Heart left ventricle (tissue), 16 donors: ENCODE results near the gene PACS2. TPM values are rescaled to one million over a fixed set of nuclear protein-coding genes. Genes with fewer than 3 reads are reported as not detected.

Experiments used
- ATAC-seq, 4 donors: fragments of 200-7000 bp; cut with Tn5 transposase; one replicate each; pipeline ENCODE4 v1.9.1; 2020 to 2022; ENCODE audit warnings: moderate library complexity in 4 of 4, mild to moderate bottlenecking in 3 of 4, moderate number of reproducible peaks in 1 of 4
- DNase-seq, 5 donors: peaks; one replicate each; pipeline ENCODE4 v3.0.0-alpha.2; 2020
- H3K27ac ChIP-seq, 12 donors: fragments of 200-600 bp; sonication (generic) in 4 of 12; one replicate each; pipeline versions ENCODE4 v1.5.0 to v1.8.0; 2016 to 2022; ENCODE audit warnings: mild to moderate bottlenecking in 2 of 12
- H3K27me3 ChIP-seq, 9 donors: fragments of 200-600 bp; sonication (generic) in 2 of 9; one replicate each; pipeline versions ENCODE4 v1.5.1 to v1.8.0; 2016 to 2022; ENCODE audit warnings: mild to moderate bottlenecking in 3 of 9
- H3K36me3 ChIP-seq, 9 donors: fragments of 200-600 bp; sonication (generic) in 2 of 9; one replicate each; pipeline versions ENCODE4 v1.5.0 to v1.8.0; 2018 to 2022; ENCODE audit warnings: mild to moderate bottlenecking in 2 of 9
- H3K4me1 ChIP-seq, 12 donors: fragments of 200-600 bp; sonication (generic) in 4 of 12; one replicate each; pipeline versions ENCODE4 v1.5.0 to v1.8.0; 2016 to 2022; ENCODE audit warnings: mild to moderate bottlenecking in 3 of 12
- H3K4me3 ChIP-seq, 12 donors: fragments of 200-600 bp; sonication (generic) in 4 of 12; one replicate each; pipeline versions ENCODE4 v1.5.0 to v1.8.0; 2017 to 2022; ENCODE audit warnings: mild to moderate bottlenecking in 9 of 12, moderate library complexity in 4 of 12
- H3K9me3 ChIP-seq, 12 donors: fragments of 200-600 bp; sonication (generic) in 4 of 12; one replicate each; pipeline versions ENCODE4 v1.5.0 to v1.8.0; 2016 to 2022; ENCODE audit warnings: mild to moderate bottlenecking in 1 of 12
- POLR2A ChIP-seq, 2 donors: fragments of 450-650 bp; IDR thresholded peaks; one replicate each; pipeline ENCODE4 v1.6.1; 2017; ENCODE audit warnings: antibody characterized with exemption in 2 of 2, mild to moderate bottlenecking in 2 of 2, moderate library complexity in 2 of 2
- WGBS, 4 donors: extraction: QIAGEN DNeasy Blood & Tissue Kit in 2 of 4; methylation state at CpG; one replicate each; pipeline versions ENCODE4 v1.1.5 to v1.1.7; 2013 to 2018; 5-methylcytosine and 5-hydroxymethylcytosine counted together
- intact Hi-C, 10 donors: fragments of 100-400 bp; cut with DNase I; formaldehyde crosslinking; loops; one replicate each; pipeline versions ENCODE4 v1.11.1 to v1.14.2; 2022
- polyA plus RNA-seq, 2 donors: library from polyadenylated mRNA; stranded (reverse); fragments of 200-250 nt; gene quantifications; one replicate each; pipeline ENCODE4 v1.2.3, GENCODE V29; 2013
- total RNA-seq, 9 donors: library from RNA; depleted of rRNA in 2 of 9; stranded (reverse); fragments of >200 nt in 2 of 9; fragmentation: NEBNext Ultra II Directional in 3 of 9; extraction: Animal tissue kit (Norgen Biotek cat#: 25700) in 3 of 9; gene quantifications; one replicate each; pipeline versions ENCODE4 v1.1.0 to v1.2.4, GENCODE V29; 2016 to 2023
- TF ChIP-seq, protein P1 (sequence below), 12 donors: fragments of 200-600 bp; sonication (generic) in 4 of 12; IDR thresholded peaks; one replicate each; pipeline versions ENCODE4 v1.5.0 to v1.8.0; 2018 to 2022; ENCODE audit warnings: antibody characterized with exemption in 12 of 12, mild to moderate bottlenecking in 5 of 12
- donor health status: ischemic (EF 13 %, LVEDD 7.1; RV severe dilation, severe dysfunction).
- donor health status: healthy with polysubstance abuse.
- donor health status: DM: no; HTN: yes; CAD: no.
- donor health status: DM: no; HTN: no; CAD: no.
- donor health status: ischemic (EF 25% LVEDD 6.9; RV normal size, moderate dysfunction).
- donor health status: ischemic (EF 25% LVEDD 5.7; RV mildly dilated, moderate dysfunction).
- donor health status: healthy.
- donor health status: DM: yes; HTN: yes; CAD: no.
- donor health status: ischemic (EF 35%, LVEDD 5.7; RV mildly dilated, moderate dysfunction).
- donor health status: nonischemic (EF 11% LVEDD 7.7; RV severe dilation, severe dysfunction).
- donor health status: DM: yes; HTN: yes; CAD: no.
- donor health status: PGD.
- donor health status: ischemic (EF 29% LVEDD 5.4; RV normal size, mild dysfunction).
- donor health status: nonischemic (EF 23%, LVEDD 6.1; RV moderate dilation, normal function).

PACS2 gene
- total and polyA plus RNA-seq, 11 donors, result 47.3 to 90.3 (median 60.8) TPM

GRCh38 chr14:105367116-105368031, 52.8 kb downstream of the PACS2 start:
- no peak for ATAC-seq
- Histone ChIP-seq H3K36me3 (peaks cover 0 to 37% (median 17%) of the 10 kb centered on the region in 9 donors), H3K4me1 (peaks cover 0 to 13% (median 1%) of the 10 kb centered on the region in 12 donors), H3K27ac (no peak overlapping the region), H3K4me3 (no peak overlapping the region), H3K9me3 (no peaks in the 10 kb centered on the region), H3K27me3 (no peaks in the 10 kb centered on the region)
- intact Hi-C loops, result no loop called here
- TF ChIP-seq POLR2A (IDR thresholded peaks at IDR 0.05), result no peak
- TF ChIP-seq, protein P1, sequence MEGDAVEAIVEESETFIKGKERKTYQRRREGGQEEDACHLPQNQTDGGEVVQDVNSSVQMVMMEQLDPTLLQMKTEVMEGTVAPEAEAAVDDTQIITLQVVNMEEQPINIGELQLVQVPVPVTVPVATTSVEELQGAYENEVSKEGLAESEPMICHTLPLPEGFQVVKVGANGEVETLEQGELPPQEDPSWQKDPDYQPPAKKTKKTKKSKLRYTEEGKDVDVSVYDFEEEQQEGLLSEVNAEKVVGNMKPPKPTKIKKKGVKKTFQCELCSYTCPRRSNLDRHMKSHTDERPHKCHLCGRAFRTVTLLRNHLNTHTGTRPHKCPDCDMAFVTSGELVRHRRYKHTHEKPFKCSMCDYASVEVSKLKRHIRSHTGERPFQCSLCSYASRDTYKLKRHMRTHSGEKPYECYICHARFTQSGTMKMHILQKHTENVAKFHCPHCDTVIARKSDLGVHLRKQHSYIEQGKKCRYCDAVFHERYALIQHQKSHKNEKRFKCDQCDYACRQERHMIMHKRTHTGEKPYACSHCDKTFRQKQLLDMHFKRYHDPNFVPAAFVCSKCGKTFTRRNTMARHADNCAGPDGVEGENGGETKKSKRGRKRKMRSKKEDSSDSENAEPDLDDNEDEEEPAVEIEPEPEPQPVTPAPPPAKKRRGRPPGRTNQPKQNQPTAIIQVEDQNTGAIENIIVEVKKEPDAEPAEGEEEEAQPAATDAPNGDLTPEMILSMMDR (IDR thresholded peaks at IDR 0.05), result no peak
- DNase-seq, result peak in 1 of 5 donors; percentile 57
- 89 to 94% (median 93%) methylated on average over 19 to 34 of the region's 34 CpGs for WGBS, 4 donors

GRCh38 chr14:105368032-105368417, 53.5 kb downstream of the PACS2 start:
- Histone ChIP-seq H3K4me1 (peaks cover 0 to 13% (median 1%) of the 10 kb centered on the region in 12 donors), H3K4me3 (no peak overlapping the region), H3K27ac (no peak overlapping the region), H3K36me3 (peaks cover 0 to 37% (median 17%) of the 10 kb centered on the region in 9 donors), H3K27me3 (no peaks in the 10 kb centered on the region), H3K9me3 (no peaks in the 10 kb centered on the region)
- DNase-seq (no peak), ATAC-seq (no peak)
- TF ChIP-seq, protein P1 (IDR thresholded peaks at IDR 0.05), result no peak
- no peak for TF ChIP-seq POLR2A (IDR thresholded peaks at IDR 0.05)
- intact Hi-C loops, result no loop called here
- WGBS, 4 donors, result 92 to 97% (median 95%) methylated on average over 6 to 20 of the region's 20 CpGs

DNA sequence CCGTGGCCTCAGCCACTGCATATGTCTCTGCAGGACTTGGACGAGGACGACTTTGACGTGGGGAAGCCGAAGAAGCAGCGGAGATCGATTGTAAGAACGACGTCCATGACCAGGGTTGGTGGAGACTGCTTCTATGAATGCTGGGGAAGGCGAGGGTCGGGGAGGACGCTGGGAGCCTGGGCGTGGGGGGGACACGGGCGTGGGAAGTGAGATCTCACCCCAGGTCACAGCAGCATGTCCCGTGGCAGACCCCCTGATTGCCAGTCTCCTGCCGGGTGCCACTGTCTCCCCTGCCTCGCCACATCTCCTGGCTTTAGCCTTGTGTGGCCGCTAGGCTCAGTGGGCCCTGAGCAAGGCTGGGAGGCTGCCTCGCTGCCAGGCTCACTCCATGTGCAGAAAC, 53.9 kb downstream of the PACS2 start:
- peak in 1 of 5 donors; percentile 59 for DNase-seq
- peaks cover 0 to 37% (median 17%) of the 10 kb centered on the region in 9 donors for H3K36me3 ChIP-seq
- TF ChIP-seq, protein P1 (IDR thresholded peaks at IDR 0.05), result no peak
- TF ChIP-seq POLR2A (IDR thresholded peaks at IDR 0.05), result no peak
- no peak overlapping the region for H3K4me3 ChIP-seq
- H3K27me3 ChIP-seq, result no peaks in the 10 kb centered on the region
- 94% methylated on average over 20 of the region's 20 CpGs for WGBS, 4 donors
- H3K4me1 ChIP-seq, result peaks cover 0 to 13% (median 1%) of the 10 kb centered on the region in 12 donors
- intact Hi-C loops, result no loop called here
- no peaks in the 10 kb centered on the region for H3K9me3 ChIP-seq
- no peak overlapping the region for H3K27ac ChIP-seq
- no peak for ATAC-seq

DNA sequence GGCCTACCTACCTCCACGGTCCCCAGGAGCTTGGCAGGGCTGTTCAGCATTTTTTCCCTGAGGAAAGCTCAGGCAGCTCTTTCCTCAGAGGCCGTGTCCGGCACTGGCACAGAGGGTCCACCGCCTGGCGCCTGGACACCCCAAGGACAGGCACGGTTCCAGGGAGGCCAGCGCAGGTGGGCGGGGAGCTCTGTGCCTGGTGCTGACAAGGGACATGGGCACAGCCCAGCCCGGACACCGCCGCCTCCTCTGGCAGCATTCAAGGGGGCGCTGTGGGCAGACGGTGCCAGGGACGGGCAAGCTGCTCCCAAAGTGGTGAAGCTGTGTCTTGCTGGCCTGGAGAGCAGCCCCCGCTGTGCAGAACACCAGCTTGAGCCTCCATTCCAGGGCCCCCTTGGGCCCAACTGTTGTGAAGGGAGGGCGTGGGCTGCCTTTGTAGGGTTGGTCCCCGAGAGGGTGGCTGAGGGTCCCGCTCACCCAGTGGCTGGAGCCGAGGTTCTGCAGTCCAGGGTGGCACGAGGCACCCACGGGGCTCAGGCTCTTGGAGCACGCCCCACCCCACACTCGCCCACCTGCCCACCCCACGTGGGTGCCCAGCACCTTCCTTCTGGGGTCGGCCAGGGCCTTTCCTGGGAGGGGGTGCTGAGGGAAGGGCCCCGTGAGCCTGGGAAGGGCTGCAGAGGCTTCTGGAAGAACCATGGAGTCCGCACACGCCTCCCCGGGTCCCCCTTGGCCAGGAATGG, 54.5 kb downstream of the PACS2 start:
- DNase-seq, result peak in 2 of 5 donors; percentile 30 to 61

More for the DNA sequence above, 54.5 kb downstream of the PACS2 start:
- no peak overlapping the region for H3K4me3 ChIP-seq
- H3K27me3 ChIP-seq, result no peaks in the 10 kb centered on the region
- ATAC-seq, result no peak
- H3K9me3 ChIP-seq, result no peaks in the 10 kb centered on the region
- intact Hi-C loops, result no loop called here
- H3K27ac ChIP-seq, result no peak overlapping the region
- TF ChIP-seq POLR2A (IDR thresholded peaks at IDR 0.05), result no peak
- TF ChIP-seq, protein P1 (IDR thresholded peaks at IDR 0.05), result no peak
- peaks cover 0 to 37% (median 17%) of the 10 kb centered on the region in 9 donors for H3K36me3 ChIP-seq
- H3K4me1 ChIP-seq, result peaks cover 0 to 12% (median 0%) of the 10 kb centered on the region in 12 donors
- 85 to 95% (median 91%) methylated on average over 17 to 29 of the region's 29 CpGs for WGBS, 4 donors
